Activated CD4-positive, alpha-beta T cell treated with anti-CD3 and anti-CD28 coated beads, Interleukin-2, amount 50 U/mL, for 16 hours (primary cell): ENCODE data around the gene TEX26.
A peak's percentile ranks its signal among the peaks of the same experiment; 100 is the strongest.

ENCODE experiments used
- DNase-seq: peaks from one replicate; pipeline ENCODE4 v3.0.0-alpha.2; 2020

Gene TEX26

DNA sequence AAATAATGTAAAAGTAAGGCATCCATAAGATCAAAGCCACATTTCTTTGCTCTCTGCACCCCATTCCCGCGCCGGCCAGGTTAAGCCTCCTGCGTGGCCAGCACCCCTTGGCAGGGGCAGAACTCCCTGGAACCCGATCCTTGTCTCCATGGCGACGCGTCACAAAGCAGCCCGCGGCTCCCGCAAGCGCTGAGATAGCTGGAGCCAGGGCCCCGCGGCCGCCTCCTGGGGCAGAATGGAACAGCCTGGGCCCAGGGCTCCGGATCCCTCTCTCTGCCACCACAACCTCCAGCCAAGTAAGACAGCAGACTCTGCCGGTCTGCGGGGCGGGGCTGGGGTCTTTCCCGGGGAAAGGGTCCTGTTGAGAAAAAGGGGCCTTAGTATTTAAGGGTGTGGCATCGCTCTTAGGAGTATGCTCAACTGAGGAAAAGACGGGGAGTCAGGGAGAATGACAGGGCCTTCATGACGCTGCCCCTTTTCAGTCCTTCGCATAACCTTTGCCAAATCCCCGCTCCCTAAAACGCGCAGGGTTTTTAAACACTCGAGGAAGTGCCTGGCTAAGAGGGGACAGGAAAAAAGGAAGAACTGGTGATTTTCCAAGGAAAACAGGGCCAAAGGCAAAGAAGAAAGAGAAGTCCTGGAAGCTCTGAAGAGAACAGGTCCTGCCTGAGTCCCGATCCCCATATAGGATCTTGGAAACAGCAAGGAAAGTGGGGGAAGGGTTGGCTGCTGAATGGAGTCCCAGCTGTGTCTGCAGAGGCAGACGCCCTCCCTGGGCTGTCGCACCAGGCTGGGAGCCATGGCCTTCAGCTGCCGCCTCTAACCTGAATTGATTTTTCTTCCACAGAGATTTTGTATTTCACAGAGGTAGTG is at the start of gene TEX26:
Gene TEX26, plus strand, starts transcription at position 176 of the 873 bp plus-strand sequence. Its CDS starts 60 bp downstream, at position 236.
- DNase-seq: no peak

DNA sequence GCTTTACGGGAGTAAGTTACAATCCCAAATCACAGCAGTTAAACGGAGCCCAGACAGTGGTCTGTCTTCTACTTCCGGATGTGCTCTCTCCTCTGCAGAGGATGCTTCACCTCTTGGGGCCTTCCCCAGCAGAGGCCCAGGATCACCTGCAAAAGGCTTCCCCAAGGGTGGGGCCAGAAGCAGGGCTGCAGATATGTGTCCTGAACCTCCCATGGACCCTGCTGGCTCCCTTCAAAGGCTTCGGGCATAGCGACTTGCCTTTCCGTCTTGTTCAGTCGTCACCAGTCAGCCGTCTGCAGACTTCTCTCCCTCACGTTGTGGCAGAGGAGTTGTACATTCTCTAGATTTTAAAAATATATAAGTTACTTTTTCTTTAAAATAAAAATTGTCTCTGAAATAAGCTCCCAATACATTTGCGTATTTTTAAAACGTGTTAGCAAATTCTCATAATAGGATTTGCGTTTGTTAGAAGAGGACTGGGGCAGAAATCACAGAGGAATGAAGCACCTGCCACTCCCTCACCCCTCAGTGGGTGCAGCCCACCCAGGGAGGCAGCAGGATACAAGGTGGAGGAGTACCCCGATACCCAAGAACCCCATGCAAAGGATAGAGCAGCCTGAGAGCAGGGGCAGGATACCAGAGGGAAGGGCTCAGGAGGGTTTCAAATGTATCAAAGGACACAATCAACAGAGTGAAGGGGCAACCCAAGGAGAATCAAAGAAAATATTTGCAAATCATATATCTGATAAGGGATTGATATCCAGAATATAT is 49.3 kb upstream of the TEX26 start:
- no peak for DNase-seq

GRCh38 chr13:30884543-30884942 is 47.9 kb upstream of the TEX26 start:
- no peak for DNase-seq

DNA sequence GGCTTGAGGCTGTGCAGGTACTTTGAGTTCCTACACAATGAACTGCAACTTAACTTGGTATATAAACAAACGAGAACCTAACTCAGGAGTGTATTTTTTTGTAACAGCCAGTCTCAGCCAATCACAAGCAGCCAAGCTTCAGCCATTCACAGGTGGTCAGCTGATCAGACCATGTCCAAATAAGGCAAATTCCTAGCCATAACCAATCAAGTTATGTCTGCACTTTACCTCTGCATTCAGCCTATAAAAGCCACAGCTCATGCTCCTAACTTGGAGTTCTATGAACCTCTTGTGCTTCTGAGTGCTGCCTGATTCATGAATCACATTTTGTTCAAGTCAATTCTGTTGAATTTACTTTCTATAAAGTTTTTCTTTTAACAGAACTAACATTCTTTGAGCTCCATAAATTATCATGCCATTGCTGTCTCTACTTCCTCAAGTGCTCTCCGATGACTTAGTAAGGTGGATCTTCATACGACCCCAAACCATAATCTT is 43.2 kb upstream of the TEX26 start:
- DNase-seq: no peak

- DNase-seq: no peak
Observed at GRCh38 chr13:30892966-30893365, 39.5 kb upstream of the TEX26 start.

GRCh38 chr13:30895773-30896172 is 36.7 kb upstream of the TEX26 start:
- no peak for DNase-seq

- no peak for DNase-seq
Observed at GRCh38 chr13:30898070-30898469, 34.4 kb upstream of the TEX26 start.

- DNase-seq: peak; percentile 2
Observed at GRCh38 chr13:30898678-30899241, 33.7 kb upstream of the TEX26 start.

DNA sequence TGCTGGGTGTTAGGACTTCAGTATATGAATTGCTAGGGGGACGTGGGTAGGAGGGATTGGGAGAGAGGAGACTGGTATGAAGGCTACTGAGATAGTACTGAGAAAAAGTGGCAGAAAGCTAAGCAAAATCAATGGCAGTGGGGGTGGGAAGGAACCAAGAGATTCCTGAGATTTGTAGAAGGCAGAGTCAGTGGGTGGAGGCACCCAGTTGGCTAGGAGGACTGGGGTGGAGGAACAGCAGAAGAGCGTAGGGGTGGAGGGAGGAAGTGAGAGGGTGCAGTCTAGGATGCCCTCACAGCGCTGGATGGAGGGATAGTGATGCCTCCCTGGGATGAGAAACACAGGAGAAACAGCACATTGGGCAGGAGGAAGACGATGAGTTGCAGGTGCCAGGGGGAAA is 32.0 kb upstream of the TEX26 start:
- DNase-seq: no peak

DNA sequence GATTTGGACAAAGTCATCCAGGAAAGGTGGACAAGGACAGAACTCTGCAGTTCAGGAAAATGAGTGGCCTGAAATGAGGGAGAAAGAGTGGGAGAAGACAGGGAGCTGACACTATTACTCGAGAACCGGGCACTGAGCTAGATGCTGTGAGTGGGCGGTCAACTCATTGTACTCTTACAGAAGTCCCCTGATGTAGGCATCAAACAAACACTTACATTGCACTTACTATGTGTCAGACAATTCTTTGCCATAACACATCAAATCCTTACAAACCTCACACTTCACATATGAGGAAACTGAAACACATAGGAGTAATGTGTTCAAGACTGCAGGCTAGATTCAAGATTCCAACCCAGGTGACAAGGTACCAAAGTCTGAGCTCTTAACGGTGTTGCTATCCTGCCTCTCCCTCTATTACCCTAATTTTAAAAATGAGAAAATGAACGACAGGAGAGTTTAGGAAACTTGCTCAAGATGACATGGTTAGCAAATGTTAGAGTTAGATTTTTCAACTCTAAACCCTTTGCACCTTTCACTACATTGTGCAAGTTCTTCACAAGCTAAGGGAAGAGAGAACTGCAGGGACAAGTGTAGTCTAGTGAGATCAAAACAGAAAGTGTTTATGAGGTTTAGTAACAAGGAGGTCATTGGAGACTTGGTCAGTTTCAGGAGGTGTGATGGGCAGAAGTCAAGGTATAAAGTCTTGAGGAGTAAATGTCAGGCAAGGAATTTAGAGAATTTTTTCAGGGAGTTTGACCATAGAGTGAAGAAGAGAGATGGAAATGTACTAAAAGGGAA is 31.3 kb upstream of the TEX26 start:
- no peak for DNase-seq

DNA sequence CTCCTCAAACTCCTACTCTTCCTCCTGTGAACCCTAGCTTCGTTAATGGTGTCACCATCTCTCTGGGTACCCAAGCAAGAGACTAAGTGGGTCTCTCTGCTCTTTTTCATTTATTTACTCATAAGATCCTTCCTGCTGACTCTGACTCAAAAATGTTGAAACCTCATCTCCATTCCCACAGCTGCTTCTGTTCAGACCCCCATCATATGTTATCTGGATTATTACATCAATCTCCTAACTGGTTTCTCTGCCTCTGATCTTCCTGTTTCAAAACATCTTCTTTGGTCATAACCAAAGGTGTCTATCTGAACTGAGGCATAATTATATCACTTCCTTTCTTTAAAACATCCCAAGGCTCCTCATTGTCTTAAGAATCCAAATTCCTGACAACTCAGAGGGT is 28.4 kb upstream of the TEX26 start:
- DNase-seq: no peak

- DNase-seq: no peak
Observed at GRCh38 chr13:30905932-30906383, 26.5 kb upstream of the TEX26 start, which contains the start of gene MEDAG. MEDAG (plus strand) TSS chr13:30906271; CDS start chr13:30906516, 245 bp downstream.

- no peak for DNase-seq
Observed at GRCh38 chr13:30906411-30907051, 25.9 kb upstream of the TEX26 start.

- no peak for DNase-seq
Observed at GRCh38 chr13:30907121-30907861, 25.2 kb upstream of the TEX26 start.

DNA sequence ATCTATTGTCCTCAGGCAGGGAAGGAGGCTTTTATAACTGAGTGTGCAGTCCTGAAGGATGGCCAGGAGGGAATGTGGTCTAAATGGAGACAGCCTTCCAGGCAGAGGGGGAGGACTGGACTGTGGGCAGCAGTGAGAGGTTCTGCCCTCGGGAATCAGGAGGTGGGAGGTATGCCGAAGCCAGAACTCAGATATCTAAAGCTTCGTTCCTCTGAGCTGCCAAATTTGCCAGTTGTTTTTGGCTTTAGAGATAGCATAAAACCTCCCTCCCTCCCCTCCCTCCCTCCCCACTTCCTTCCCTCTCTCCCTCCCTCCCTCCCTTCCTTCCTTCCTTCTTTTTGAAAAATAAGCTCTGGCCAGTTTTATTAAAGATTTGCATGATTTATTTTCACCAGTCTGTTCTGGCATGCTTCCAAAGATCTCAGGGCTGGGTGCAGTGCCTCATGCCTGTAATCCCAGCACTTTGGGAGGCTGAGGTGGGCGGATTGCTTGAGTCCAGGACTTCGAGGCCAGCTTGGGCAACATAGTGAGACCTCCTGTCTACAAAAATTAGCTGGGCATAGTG is 24.0 kb upstream of the TEX26 start:
- no peak for DNase-seq

GRCh38 chr13:30910676-30911075 is 21.8 kb upstream of the TEX26 start:
- no peak for DNase-seq

- DNase-seq: no peak
Observed at GRCh38 chr13:30915691-30916541, 16.5 kb upstream of the TEX26 start.

DNA sequence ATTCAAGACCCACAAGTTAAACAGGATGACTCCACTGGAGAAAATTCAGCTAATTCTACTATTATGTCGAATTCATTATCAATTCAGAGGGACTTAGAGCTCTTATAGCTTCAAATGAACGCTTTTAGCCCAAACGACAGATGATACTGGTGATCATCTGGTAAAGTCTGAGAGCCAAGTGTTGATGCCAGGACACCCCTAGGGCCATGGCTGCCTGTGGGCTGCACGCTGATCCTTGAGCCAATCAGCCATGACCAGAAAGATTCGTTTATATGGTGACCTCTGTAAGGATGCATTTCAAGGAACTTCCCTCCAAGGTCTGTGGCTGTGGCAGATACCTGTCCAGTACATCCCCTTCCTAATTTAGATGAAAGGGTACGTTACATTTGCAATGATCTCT is 15.5 kb upstream of the TEX26 start:
- DNase-seq: no peak

- DNase-seq: no peak
Observed at GRCh38 chr13:30918662-30919405, 13.6 kb upstream of the TEX26 start.
